Stimulated activated CD4-positive, alpha-beta T cell treated with anti-CD3 and anti-CD28 coated beads, Interleukin-15, amount 100 ng/mL, for 48 hours (primary cell): ENCODE results near the gene CACNA1A.
"Not testable (repeated sequence)": the region's sequence is repeated elsewhere in the genome, so short reads cannot be mapped to it uniquely, and the experiment has no call there.

ENCODE experiments used
- DNase-seq, 2 donors: peaks; one replicate each; pipeline ENCODE4 v3.0.0-alpha.2; 2020; ENCODE audit warnings: low read depth in 2 of 2

The CACNA1A gene

GRCh38 chr19:13363954-13364353 is 142.3 kb downstream of the CACNA1A start:
- no peak for DNase-seq

- DNase-seq, result no peak
Observed at GRCh38 chr19:13363245-13363644, 143.0 kb downstream of the CACNA1A start.

- DNase-seq, result no peak
Observed at GRCh38 chr19:13362668-13363067, 143.6 kb downstream of the CACNA1A start.

GRCh38 chr19:13361726-13362125 is 144.6 kb downstream of the CACNA1A start:
- DNase-seq, result not testable (repeated sequence)

- no peak for DNase-seq
Observed at GRCh38 chr19:13356686-13357280, 149.5 kb downstream of the CACNA1A start.

- DNase-seq, result no peak
Observed at GRCh38 chr19:13356185-13356584, 150.1 kb downstream of the CACNA1A start.

GRCh38 chr19:13355356-13355755 is 150.9 kb downstream of the CACNA1A start:
- DNase-seq, result no peak

- DNase-seq, result no peak
Observed at GRCh38 chr19:13353625-13354024, 152.7 kb downstream of the CACNA1A start.

- DNase-seq, result no peak
Observed at GRCh38 chr19:13350759-13351158, 155.5 kb downstream of the CACNA1A start.

GRCh38 chr19:13350072-13350471 is 156.2 kb downstream of the CACNA1A start:
- no peak for DNase-seq

- no peak for DNase-seq
Observed at GRCh38 chr19:13347367-13347766, 158.9 kb downstream of the CACNA1A start.

GRCh38 chr19:13343514-13343913 is 162.8 kb downstream of the CACNA1A start:
- DNase-seq, result no peak

- DNase-seq, result no peak
Observed at GRCh38 chr19:13342672-13343071, 163.6 kb downstream of the CACNA1A start.

- no peak for DNase-seq
Observed at GRCh38 chr19:13339869-13340268, 166.4 kb downstream of the CACNA1A start.

- no peak for DNase-seq
Observed at GRCh38 chr19:13337181-13337580, 169.1 kb downstream of the CACNA1A start.

GRCh38 chr19:13334801-13335481 is 171.3 kb downstream of the CACNA1A start:
- no peak for DNase-seq

GRCh38 chr19:13330285-13330684 is 176.0 kb downstream of the CACNA1A start:
- no peak for DNase-seq

GRCh38 chr19:13329766-13330165 is 176.5 kb downstream of the CACNA1A start:
- no peak for DNase-seq

GRCh38 chr19:13328241-13328640 is 178.0 kb downstream of the CACNA1A start:
- no peak for DNase-seq

- DNase-seq, result no peak
Observed at GRCh38 chr19:13319526-13319925, 186.8 kb downstream of the CACNA1A start.

GRCh38 chr19:13318190-13318589 is 188.1 kb downstream of the CACNA1A start:
- no peak for DNase-seq

GRCh38 chr19:13315495-13315894 is 190.8 kb downstream of the CACNA1A start:
- no peak for DNase-seq

- no peak for DNase-seq
Observed at GRCh38 chr19:13314761-13315160, 191.5 kb downstream of the CACNA1A start.

GRCh38 chr19:13313875-13314274 is 192.4 kb downstream of the CACNA1A start:
- DNase-seq, result no peak
